AG09309 (cell line): ENCODE results near the gene JAML.
"Not testable (repeated sequence)": the region's sequence is repeated elsewhere in the genome, so short reads cannot be mapped to it uniquely, and the experiment has no call there.

Experiments used
- DNase-seq: peaks from one replicate; pipeline ENCODE4 v3.0.0-alpha.2; 2010; ENCODE audit warnings: low read depth
- H3K4me3 ChIP-seq: 2 replicates; pipeline ENCODE4 v1.5.1; 2011; ENCODE audit warnings: mild to moderate bottlenecking, low read depth, low read length, moderate library complexity; ENCODE audit not compliant: control insufficient read depth
- TF ChIP-seq, protein P1 (sequence below): IDR thresholded peaks from 2 replicates; pipeline ENCODE4 v1.5.1; 2011; ENCODE audit warnings: mild to moderate bottlenecking, low read depth, low read length, inconsistent platforms; ENCODE audit not compliant: insufficient read depth, control insufficient read depth; ENCODE audit errors: missing control alignments

JAML gene

DNA sequence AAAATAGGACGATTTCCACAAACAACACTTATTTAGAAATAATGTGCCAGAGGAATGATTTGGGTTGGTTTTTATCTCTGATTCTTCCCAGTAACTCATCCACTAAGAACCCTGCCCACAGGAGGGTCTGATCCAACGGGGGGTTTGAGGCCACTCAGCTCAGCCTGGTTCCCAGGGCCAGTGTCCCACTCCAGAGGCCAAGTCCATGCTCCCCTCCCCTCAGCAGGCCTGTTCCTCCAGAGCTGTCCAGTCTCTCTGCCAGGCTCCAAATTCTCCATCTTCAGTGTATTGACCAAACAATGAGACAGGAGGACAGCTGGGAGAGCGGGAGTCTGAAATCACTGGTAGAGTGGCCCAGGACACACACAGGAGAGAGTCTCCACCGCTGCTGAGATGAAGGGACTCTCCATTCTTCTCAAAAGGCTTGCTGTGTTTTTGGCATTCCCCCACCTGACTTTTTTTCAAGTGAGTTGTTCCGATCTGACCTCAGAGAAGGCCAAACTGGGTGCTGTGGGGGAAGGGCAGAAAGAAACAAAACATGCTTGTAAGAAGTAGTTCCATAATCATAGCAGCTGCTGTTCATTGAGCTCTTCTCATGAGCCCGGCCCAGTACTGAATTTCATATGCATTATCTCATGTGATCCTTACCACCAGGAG is 30.8 kb downstream of the JAML start:
- DNase-seq = no peak
- no peak overlapping the region for H3K4me3 ChIP-seq
- TF ChIP-seq, protein P1, sequence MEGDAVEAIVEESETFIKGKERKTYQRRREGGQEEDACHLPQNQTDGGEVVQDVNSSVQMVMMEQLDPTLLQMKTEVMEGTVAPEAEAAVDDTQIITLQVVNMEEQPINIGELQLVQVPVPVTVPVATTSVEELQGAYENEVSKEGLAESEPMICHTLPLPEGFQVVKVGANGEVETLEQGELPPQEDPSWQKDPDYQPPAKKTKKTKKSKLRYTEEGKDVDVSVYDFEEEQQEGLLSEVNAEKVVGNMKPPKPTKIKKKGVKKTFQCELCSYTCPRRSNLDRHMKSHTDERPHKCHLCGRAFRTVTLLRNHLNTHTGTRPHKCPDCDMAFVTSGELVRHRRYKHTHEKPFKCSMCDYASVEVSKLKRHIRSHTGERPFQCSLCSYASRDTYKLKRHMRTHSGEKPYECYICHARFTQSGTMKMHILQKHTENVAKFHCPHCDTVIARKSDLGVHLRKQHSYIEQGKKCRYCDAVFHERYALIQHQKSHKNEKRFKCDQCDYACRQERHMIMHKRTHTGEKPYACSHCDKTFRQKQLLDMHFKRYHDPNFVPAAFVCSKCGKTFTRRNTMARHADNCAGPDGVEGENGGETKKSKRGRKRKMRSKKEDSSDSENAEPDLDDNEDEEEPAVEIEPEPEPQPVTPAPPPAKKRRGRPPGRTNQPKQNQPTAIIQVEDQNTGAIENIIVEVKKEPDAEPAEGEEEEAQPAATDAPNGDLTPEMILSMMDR = no peak

DNA sequence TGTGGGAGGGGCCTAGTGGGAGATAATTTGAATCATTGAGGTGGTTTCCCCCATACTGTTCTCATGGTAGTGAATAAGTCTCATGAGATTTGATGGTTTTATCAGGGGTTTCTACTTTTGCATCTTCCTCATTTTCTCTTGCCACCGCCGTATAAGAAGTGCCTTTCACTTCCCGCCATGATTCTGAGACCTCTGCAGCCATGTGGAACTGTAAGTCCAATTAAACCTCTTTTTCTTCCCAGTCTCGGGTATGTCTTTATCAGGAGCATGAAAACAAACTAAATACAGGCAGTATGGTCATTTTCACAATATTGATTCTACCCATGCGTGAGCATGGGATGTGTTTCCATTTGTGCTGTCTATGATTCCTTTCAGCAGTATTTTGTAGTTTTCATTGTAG is 32.0 kb downstream of the JAML start:
- DNase-seq, H3K4me3 ChIP-seq: not testable (repeated sequence)

- not testable (repeated sequence) for DNase-seq, H3K4me3 ChIP-seq
Measured at GRCh38 chr11:118190942-118191506, 33.8 kb downstream of the JAML start.

DNA sequence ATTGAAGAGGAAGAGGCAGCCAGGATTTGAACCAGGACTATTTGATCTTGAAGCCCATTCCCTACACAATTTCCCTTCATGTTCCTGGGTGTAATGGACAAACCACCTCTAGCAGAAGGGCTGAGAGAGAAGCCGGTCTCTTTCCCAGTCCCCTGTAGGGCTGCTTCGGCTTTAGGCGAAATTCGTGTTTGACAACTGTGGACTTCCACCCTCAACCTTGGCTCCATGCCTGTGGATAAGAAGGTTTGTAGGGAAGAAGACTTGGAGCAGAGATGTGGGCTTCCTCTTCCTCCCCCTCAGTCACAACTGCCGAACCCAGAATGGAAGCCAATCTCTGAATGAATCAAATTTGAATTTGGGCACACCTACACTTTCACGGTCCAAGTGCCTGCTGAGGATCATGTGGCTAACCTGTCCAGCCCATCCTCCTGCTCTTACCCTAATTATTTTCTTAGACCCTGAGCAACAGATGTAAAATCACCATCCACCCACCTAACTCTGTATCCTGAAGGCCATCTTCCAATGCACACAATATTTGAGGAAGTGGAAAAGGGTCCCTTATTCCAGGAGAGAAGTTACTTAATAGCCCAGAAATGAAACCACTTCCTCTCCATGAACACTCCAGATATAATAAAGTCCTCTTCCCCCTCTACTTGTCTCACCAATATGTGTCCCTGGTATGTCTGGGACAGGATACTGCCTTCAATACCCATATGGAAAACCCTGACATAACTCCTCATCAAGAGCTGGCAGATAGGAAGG is 38.3 kb downstream of the JAML start:
- TF ChIP-seq, protein P1 = no peak
- no peak overlapping the region for H3K4me3 ChIP-seq
- no peak for DNase-seq

- TF ChIP-seq, protein P1 = no peak
- no peak for DNase-seq
- H3K4me3 ChIP-seq = no peak overlapping the region
Measured at GRCh38 chr11:118184784-118185579, 39.8 kb downstream of the JAML start.

DNA sequence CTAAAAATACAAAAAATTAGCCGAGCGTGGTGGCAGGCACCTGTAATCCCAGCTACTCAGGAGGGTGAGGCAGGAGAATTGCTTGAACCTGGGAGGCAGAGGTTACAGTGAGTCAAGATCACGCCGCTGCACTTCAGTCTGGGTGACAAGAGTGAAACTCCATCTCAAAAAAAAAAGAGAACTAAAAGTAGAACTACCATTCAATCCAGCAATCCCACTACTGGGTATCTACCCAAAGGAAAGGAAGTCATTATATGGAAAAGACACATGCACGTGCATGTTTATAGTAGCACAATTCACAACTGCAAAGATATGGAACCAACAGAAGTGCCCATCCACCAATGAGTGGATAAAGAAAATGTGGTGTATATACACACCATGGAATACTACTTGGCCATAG is 41.1 kb downstream of the JAML start:
- DNase-seq, H3K4me3 ChIP-seq: not testable (repeated sequence)

- DNase-seq = no peak
- no peak overlapping the region for H3K4me3 ChIP-seq
- TF ChIP-seq, protein P1 = no peak
Measured at GRCh38 chr11:118180300-118180703, 44.5 kb downstream of the JAML start.

DNA sequence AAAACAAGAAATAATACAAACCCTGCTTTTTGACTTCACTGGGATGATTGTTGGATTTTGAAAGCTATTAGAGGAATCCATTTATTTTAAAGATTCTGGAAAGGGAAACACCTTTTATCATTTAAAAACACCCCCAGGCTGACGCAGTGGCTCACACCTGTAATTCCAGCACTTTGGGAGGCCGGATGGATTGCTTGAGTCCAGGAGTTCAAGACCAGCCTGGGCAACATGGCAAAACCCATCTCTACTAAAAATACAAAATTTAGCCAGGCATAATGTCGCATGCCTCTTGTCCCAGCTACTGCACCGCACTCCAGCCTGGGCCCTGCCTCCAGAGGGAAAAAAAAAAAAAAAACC is 48.1 kb downstream of the JAML start:
- H3K4me3 ChIP-seq = no peak overlapping the region
- DNase-seq = no peak
- TF ChIP-seq, protein P1 = no peak
